Liver (tissue), 9 donors: Measurements from ENCODE around the gene RGS18. TPM values are rescaled to one million over a fixed set of nuclear protein-coding genes. Genes with fewer than 3 reads are reported as not detected.

ENCODE experiments used
- DNase-seq: peaks from one replicate; pipeline ENCODE4 v3.0.0-alpha.2; 2017; ENCODE audit warnings: low spot score
- H3K27ac ChIP-seq, 2 donors: one replicate each; pipeline ENCODE4 v1.7.0; 2013; ENCODE audit warnings: inconsistent platforms in 2 of 2, low read length in 2 of 2, control low read depth in 1 of 2, low read depth in 1 of 2, mild to moderate bottlenecking in 1 of 2
- H3K27me3 ChIP-seq, 4 donors: one replicate each; pipeline versions ENCODE4 v1.6.1 to v1.7.0; 2013; ENCODE audit warnings: low read length in 3 of 4, inconsistent platforms in 1 of 4, mild to moderate bottlenecking in 1 of 4, moderate library complexity in 1 of 4; ENCODE audit not compliant: control insufficient read depth in 4 of 4, insufficient read depth in 4 of 4
- H3K36me3 ChIP-seq, 4 donors: one replicate each; pipeline versions ENCODE4 v1.6.1 to v1.7.0; 2013; ENCODE audit warnings: low read length in 3 of 4, mild to moderate bottlenecking in 3 of 4, low read depth in 1 of 4, moderate library complexity in 1 of 4; ENCODE audit not compliant: control insufficient read depth in 4 of 4, insufficient read depth in 3 of 4
- H3K4me1 ChIP-seq, 4 donors: one replicate each; pipeline versions ENCODE4 v1.6.1 to v1.7.0; 2013; ENCODE audit warnings: low read length in 3 of 4, mild to moderate bottlenecking in 3 of 4, moderate library complexity in 1 of 4; ENCODE audit not compliant: control insufficient read depth in 4 of 4, insufficient read depth in 4 of 4
- H3K4me3 ChIP-seq, 3 donors: one replicate each; pipeline versions ENCODE4 v1.6.1 to v1.7.0; 2013; ENCODE audit warnings: low read length in 3 of 3, control low read depth in 1 of 3, low read depth in 1 of 3, mild to moderate bottlenecking in 1 of 3
- H3K9ac ChIP-seq, 2 donors: one replicate each; pipeline ENCODE4 v1.7.0; 2013; ENCODE audit warnings: low read length in 2 of 2, mild to moderate bottlenecking in 2 of 2, moderate library complexity in 2 of 2, control low read depth in 1 of 2, low read depth in 1 of 2
- H3K9me3 ChIP-seq, 4 donors: one replicate each; pipeline versions ENCODE4 v1.6.1 to v1.7.0; 2013; ENCODE audit warnings: low read length in 3 of 4; ENCODE audit not compliant: control insufficient read depth in 4 of 4
- CTCF ChIP-seq: fragments of 150-350 bp; IDR thresholded peaks from 2 replicates; pipeline ENCODE4 v1.5.1; 2017; ENCODE audit warnings: improper control_type of control experiment, low read depth, low read length; ENCODE audit not compliant: missing input control
- EGR1 ChIP-seq, 2 donors: IDR thresholded peaks; 2 replicates each; pipeline ENCODE4 v1.6.1; 2016 to 2018; ENCODE audit warnings: antibody characterized with exemption in 2 of 2, low read depth in 2 of 2
- FOXA1 ChIP-seq: IDR thresholded peaks from 2 replicates; pipeline ENCODE4 v1.6.1; 2016; ENCODE audit warnings: antibody characterized with exemption
- FOXA2 ChIP-seq: IDR thresholded peaks from 2 replicates; pipeline ENCODE4 v1.6.1; 2016; ENCODE audit warnings: antibody characterized with exemption
- GABPA ChIP-seq, 2 donors: IDR thresholded peaks in 1 of 2; conservative IDR thresholded peaks in 1 of 2; 2 replicates each; pipeline ENCODE4 v1.6.1; 2016; ENCODE audit warnings: antibody characterized with exemption in 2 of 2, mild to moderate bottlenecking in 1 of 2, moderate library complexity in 1 of 2
- HNF4A ChIP-seq, 2 donors: conservative IDR thresholded peaks; 2 replicates each; pipeline ENCODE4 v1.6.1; 2016; ENCODE audit warnings: antibody characterized with exemption in 2 of 2, mild to moderate bottlenecking in 2 of 2
- JUND ChIP-seq, 2 donors: IDR thresholded peaks; 2 replicates each; pipeline ENCODE4 v1.6.1; 2016; ENCODE audit warnings: antibody characterized with exemption in 2 of 2
- NR2F2 ChIP-seq: IDR thresholded peaks from 2 replicates; pipeline ENCODE4 v1.6.1; 2016; ENCODE audit warnings: antibody characterized with exemption
- RXRA ChIP-seq, 2 donors: IDR thresholded peaks; 2 replicates each; pipeline ENCODE4 v1.6.1; 2017 to 2018; ENCODE audit warnings: antibody characterized with exemption in 2 of 2, mild to moderate bottlenecking in 1 of 2
- SP1 ChIP-seq: IDR thresholded peaks from 2 replicates; pipeline ENCODE4 v1.6.1; 2018; ENCODE audit warnings: antibody characterized with exemption, mild to moderate bottlenecking
- TAF1 ChIP-seq: conservative IDR thresholded peaks from 2 replicates; pipeline ENCODE4 v1.6.1; 2016; ENCODE audit warnings: antibody characterized with exemption, mild to moderate bottlenecking
- YY1 ChIP-seq: IDR thresholded peaks from 2 replicates; pipeline ENCODE4 v1.6.1; 2016; ENCODE audit warnings: antibody characterized with exemption, mild to moderate bottlenecking
- WGBS: extraction: QIAGEN DNeasy Blood & Tissue Kit; methylation state at CpG from one replicate; pipeline ENCODE4 v1.1.7; 2013; 5-methylcytosine and 5-hydroxymethylcytosine counted together
- polyA plus RNA-seq, 2 donors: library from polyadenylated mRNA; stranded (reverse) in 1 of 2; unstranded in 1 of 2; fragments of 200-250 nt in 1 of 2; fragments of >200 nt in 1 of 2; fragmentation: Nextera tagmentation in 1 of 2; extraction: Ambion mirVana in 1 of 2; gene quantifications; one replicate each; pipeline versions ENCODE4 v1.2.1 to v1.2.3, GENCODE V29; 2013 to 2015
- total RNA-seq, 2 donors: library from RNA; depleted of rRNA; stranded (reverse); fragments of >200 nt; gene quantifications; one replicate each; pipeline ENCODE4 v1.2.3, GENCODE V29; 2014
- TF ChIP-seq, protein P1 (sequence below): IDR thresholded peaks from 2 replicates; pipeline ENCODE4 v1.6.1; 2016; ENCODE audit warnings: antibody characterized with exemption
- TF ChIP-seq, protein P2 (sequence below): IDR thresholded peaks from 2 replicates; pipeline ENCODE4 v1.6.1; 2016; ENCODE audit warnings: antibody characterized with exemption, mild to moderate bottlenecking
- TF ChIP-seq, protein P3 (sequence below): IDR thresholded peaks from 2 replicates; pipeline ENCODE4 v1.6.1; 2016; ENCODE audit warnings: antibody characterized with exemption
- donor health status: healthy.
- donor health status: healthy.
- donor health status: healthy.
- donor health status: healthy.
- donor health status: healthy.

RGS18 gene
- total and polyA plus RNA-seq, 4 donors = 1.0 to 11.1 (median 1.8) TPM

- WGBS = 58% methylated on average over 2 of the region's 2 CpGs
- Histone ChIP-seq H3K4me3 (no peak overlapping the region), H3K9me3 (no peaks in the 10 kb centered on the region), H3K36me3 (no peaks in the 10 kb centered on the region), H3K4me1 (no peaks in the 10 kb centered on the region), H3K9ac (no peak overlapping the region), H3K27me3 (no peaks in the 10 kb centered on the region), H3K27ac (no peak overlapping the region)
- DNase-seq = no peak
- TF ChIP-seq YY1 (no peak), CTCF (no peak), JUND (IDR thresholded peaks at IDR 0.05) (no peak), SP1 (no peak), EGR1 (IDR thresholded peaks at IDR 0.05; ENCODE audit: low read depth in 2 of 2) (no peak), GABPA (IDR thresholded peaks at IDR 0.05 in 1 of 2, conservative IDR thresholded peaks at IDR 0.05 in 1 of 2) (no peak), NR2F2 (no peak), TAF1 (no peak), FOXA2 (no peak), FOXA1 (no peak), RXRA (IDR thresholded peaks at IDR 0.05) (no peak), HNF4A (conservative IDR thresholded peaks at IDR 0.05) (no peak)
- TF ChIP-seq, protein P1, sequence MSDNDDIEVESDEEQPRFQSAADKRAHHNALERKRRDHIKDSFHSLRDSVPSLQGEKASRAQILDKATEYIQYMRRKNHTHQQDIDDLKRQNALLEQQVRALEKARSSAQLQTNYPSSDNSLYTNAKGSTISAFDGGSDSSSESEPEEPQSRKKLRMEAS = no peak
- TF ChIP-seq, protein P2, sequence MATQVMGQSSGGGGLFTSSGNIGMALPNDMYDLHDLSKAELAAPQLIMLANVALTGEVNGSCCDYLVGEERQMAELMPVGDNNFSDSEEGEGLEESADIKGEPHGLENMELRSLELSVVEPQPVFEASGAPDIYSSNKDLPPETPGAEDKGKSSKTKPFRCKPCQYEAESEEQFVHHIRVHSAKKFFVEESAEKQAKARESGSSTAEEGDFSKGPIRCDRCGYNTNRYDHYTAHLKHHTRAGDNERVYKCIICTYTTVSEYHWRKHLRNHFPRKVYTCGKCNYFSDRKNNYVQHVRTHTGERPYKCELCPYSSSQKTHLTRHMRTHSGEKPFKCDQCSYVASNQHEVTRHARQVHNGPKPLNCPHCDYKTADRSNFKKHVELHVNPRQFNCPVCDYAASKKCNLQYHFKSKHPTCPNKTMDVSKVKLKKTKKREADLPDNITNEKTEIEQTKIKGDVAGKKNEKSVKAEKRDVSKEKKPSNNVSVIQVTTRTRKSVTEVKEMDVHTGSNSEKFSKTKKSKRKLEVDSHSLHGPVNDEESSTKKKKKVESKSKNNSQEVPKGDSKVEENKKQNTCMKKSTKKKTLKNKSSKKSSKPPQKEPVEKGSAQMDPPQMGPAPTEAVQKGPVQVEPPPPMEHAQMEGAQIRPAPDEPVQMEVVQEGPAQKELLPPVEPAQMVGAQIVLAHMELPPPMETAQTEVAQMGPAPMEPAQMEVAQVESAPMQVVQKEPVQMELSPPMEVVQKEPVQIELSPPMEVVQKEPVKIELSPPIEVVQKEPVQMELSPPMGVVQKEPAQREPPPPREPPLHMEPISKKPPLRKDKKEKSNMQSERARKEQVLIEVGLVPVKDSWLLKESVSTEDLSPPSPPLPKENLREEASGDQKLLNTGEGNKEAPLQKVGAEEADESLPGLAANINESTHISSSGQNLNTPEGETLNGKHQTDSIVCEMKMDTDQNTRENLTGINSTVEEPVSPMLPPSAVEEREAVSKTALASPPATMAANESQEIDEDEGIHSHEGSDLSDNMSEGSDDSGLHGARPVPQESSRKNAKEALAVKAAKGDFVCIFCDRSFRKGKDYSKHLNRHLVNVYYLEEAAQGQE = no peak
These were observed 31.8 kb downstream of the RGS18 start for GRCh38 chr1:192190066-192190465.

DNA sequence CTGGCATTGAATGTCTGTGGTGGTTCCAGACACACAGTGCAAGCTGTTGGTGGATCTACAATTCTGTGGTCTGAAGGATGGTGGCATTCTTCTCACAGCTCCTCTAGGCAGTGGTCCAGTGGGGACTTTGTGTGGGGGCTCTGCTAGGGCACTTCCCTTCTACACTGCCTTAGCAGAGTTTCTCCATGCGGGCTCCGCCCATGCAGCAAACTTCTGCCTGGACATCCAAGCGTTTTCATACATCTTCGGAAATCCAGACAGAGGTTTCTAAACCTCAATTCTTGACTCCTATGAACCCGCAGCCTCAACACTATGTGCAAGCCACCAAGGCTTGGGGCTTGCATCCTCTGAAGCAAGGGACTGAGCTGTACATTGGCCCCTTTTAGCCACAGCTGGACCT, 43.0 kb downstream of the RGS18 start:
- no peak for TF ChIP-seq FOXA1
- TF ChIP-seq, protein P3, sequence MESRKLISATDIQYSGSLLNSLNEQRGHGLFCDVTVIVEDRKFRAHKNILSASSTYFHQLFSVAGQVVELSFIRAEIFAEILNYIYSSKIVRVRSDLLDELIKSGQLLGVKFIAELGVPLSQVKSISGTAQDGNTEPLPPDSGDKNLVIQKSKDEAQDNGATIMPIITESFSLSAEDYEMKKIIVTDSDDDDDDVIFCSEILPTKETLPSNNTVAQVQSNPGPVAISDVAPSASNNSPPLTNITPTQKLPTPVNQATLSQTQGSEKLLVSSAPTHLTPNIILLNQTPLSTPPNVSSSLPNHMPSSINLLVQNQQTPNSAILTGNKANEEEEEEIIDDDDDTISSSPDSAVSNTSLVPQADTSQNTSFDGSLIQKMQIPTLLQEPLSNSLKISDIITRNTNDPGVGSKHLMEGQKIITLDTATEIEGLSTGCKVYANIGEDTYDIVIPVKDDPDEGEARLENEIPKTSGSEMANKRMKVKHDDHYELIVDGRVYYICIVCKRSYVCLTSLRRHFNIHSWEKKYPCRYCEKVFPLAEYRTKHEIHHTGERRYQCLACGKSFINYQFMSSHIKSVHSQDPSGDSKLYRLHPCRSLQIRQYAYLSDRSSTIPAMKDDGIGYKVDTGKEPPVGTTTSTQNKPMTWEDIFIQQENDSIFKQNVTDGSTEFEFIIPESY = no peak
- TF ChIP-seq CTCF = no peak
- no peak for TF ChIP-seq HNF4A (conservative IDR thresholded peaks at IDR 0.05)
- TF ChIP-seq, protein P2 = no peak
- no peak for TF ChIP-seq YY1
- TF ChIP-seq SP1 = no peak
- TF ChIP-seq EGR1 (IDR thresholded peaks at IDR 0.05; ENCODE audit: low read depth in 2 of 2) = no peak
- no peak for TF ChIP-seq NR2F2
- no peak for DNase-seq
- Histone ChIP-seq H3K27me3 (no peaks in the 10 kb centered on the region), H3K27ac (no peak overlapping the region), H3K4me3 (no peak overlapping the region), H3K4me1 (no peaks in the 10 kb centered on the region), H3K9ac (no peak overlapping the region), H3K9me3 (peaks cover 0 to 3% (median 0%) of the 10 kb centered on the region in 4 donors), H3K36me3 (no peaks in the 10 kb centered on the region)
- 86% methylated on average over 5 of the region's 5 CpGs for WGBS
